OCI-LY7 (cell line): Measurements from ENCODE around the gene C2CD3. TPM values are rescaled to one million over a fixed set of nuclear protein-coding genes. Genes with fewer than 3 reads are reported as not detected.

Experiments used
- BruUV-seq: library from RNA; stranded (reverse); fragments of 400-500 nt; replicated peaks from 2 replicates; lab custom pipeline; 2021; lab: Mats Ljungman, UMichigan
- CTCF ChIA-PET: fragments of 300-600 bp; sonication (Branson Sonifier 250); formaldehyde crosslinking; loops from one replicate; lab custom pipeline; 2022; ENCODE audit warnings: antibody characterized with exemption; ENCODE audit not compliant: unreplicated experiment; lab: Charles Lee
- POLR2A ChIA-PET: fragments of 300-600 bp; sonication (Branson Sonifier 250); formaldehyde crosslinking; loops from one replicate; lab custom pipeline; 2022; ENCODE audit warnings: antibody characterized with exemption; lab: Charles Lee
- DNase-seq: peaks from one replicate; pipeline ENCODE4 v3.0.0-alpha.2; 2015; ENCODE audit warnings: low spot score
- H2AFZ ChIP-seq: fragments of 200-600 bp; sonication (generic), shearing (Covaris generic); 2 replicates; pipeline ENCODE4 v1.6.1; 2014; ENCODE audit warnings: mild to moderate bottlenecking, antibody characterized with exemption, low read length, moderate library complexity
- H3K27ac ChIP-seq: fragments of 200-600 bp; sonication (generic); 2 replicates; pipeline ENCODE4 v1.5.1; 2014; ENCODE audit warnings: mixed run types, low read depth, mild to moderate bottlenecking, moderate library complexity, low read length, inconsistent platforms; ENCODE audit not compliant: poor library complexity, severe bottlenecking
- H3K36me3 ChIP-seq: fragments of 200-600 bp; sonication (generic); 2 replicates; pipeline ENCODE4 v1.6.1; 2014; ENCODE audit warnings: mild to moderate bottlenecking, antibody characterized with exemption, low read length, moderate library complexity, mixed read lengths; ENCODE audit not compliant: insufficient read depth
- H3K4me1 ChIP-seq: fragments of 200-600 bp; sonication (generic); 2 replicates; pipeline ENCODE4 v1.5.1; 2014; ENCODE audit warnings: mild to moderate bottlenecking, low read length; ENCODE audit not compliant: insufficient read depth, poor library complexity, severe bottlenecking
- H3K4me2 ChIP-seq: fragments of 200-600 bp; sonication (generic); 2 replicates; pipeline ENCODE4 v1.6.1; 2014; ENCODE audit warnings: mild to moderate bottlenecking, low read length
- H3K4me3 ChIP-seq: fragments of 200-600 bp; sonication (generic); 2 replicates; pipeline ENCODE4 v1.5.1; 2014; ENCODE audit warnings: mild to moderate bottlenecking, low read depth, low read length; ENCODE audit not compliant: poor library complexity, severe bottlenecking
- H3K79me2 ChIP-seq: fragments of 200-600 bp; sonication (generic); 2 replicates; pipeline ENCODE4 v1.6.1; 2016; ENCODE audit warnings: low read depth, mild to moderate bottlenecking, low read length, moderate library complexity, mixed read lengths; ENCODE audit not compliant: insufficient read depth
- H3K9me2 ChIP-seq: fragments of 200-600 bp; sonication (generic); 2 replicates; pipeline ENCODE4 v1.6.1; 2016; ENCODE audit warnings: mild to moderate bottlenecking, low read length, mixed read lengths; ENCODE audit not compliant: insufficient read depth
- H3K9me3 ChIP-seq: fragments of 200-600 bp; sonication (generic); 2 replicates; pipeline ENCODE4 v1.6.1; 2014; ENCODE audit warnings: mild to moderate bottlenecking, mixed run types, low read length, mixed read lengths
- H4K20me1 ChIP-seq: fragments of 200-600 bp; sonication (generic); 2 replicates; pipeline ENCODE4 v1.6.1; 2014; ENCODE audit warnings: mild to moderate bottlenecking, antibody characterized with exemption, low read length, moderate library complexity, mixed read lengths; ENCODE audit not compliant: insufficient read depth
- CTCF ChIP-seq: fragments of 200-600 bp; sonication (generic); conservative IDR thresholded peaks from 2 replicates; pipeline ENCODE4 v1.5.1; 2014; ENCODE audit warnings: mild to moderate bottlenecking, antibody characterized with exemption, low read length, moderate library complexity, mixed read lengths
- EZH2phosphoT487 ChIP-seq: fragments of 200-600 bp; sonication (generic); IDR thresholded peaks from 2 replicates; pipeline ENCODE4 v1.6.1; 2018; ENCODE audit warnings: low read depth, borderline replicate concordance, mild to moderate bottlenecking, mixed run types, antibody characterized with exemption, low read length, moderate library complexity, mixed read lengths
- intact Hi-C: fragments of 100-400 bp; cut with micrococcal nuclease; formaldehyde crosslinking; loops from one replicate; pipeline ENCODE4 v1.10.0; 2022; ENCODE audit not compliant: unreplicated experiment
- total RNA-seq, 2 experiments: library from RNA; depleted of rRNA in 1 of 2; stranded (reverse); fragments of >200 nt in 1 of 2; shearing (Covaris generic) in 1 of 2; gene quantifications; 2 replicates each; pipeline ENCODE4 v1.2.3, GENCODE V29; 2014 to 2022

Gene C2CD3
- total RNA-seq, 2 experiments from 2014 or later = 29.2 to 32.1 TPM

- no peaks in the 10 kb centered on the region for H3K9me2 ChIP-seq
- H3K4me3 ChIP-seq = no peak overlapping the region
- peak overlapping the region; percentile 26 for H3K27ac ChIP-seq
- H2AFZ ChIP-seq = no peak overlapping the region
- no peaks in the 10 kb centered on the region for H3K9me3 ChIP-seq
- H4K20me1 ChIP-seq = 0 out of 2 replicates have a peak, but pooled peaks cover 14% of the 10 kb centered on the region
- CTCF ChIA-PET = interaction anchor here (1.0 kb wide), 1 partner anchor 14 kb away, joined by 3 read pairs; no protein-coding TSS in a partner anchor
- H3K4me1 ChIP-seq = peaks cover 49% of the 10 kb centered on the region
- BruUV-seq = TSS peak; percentile 23
- peaks cover 15% of the 10 kb centered on the region; the same call in 1 of the 2 replicates for H3K79me2 ChIP-seq
- POLR2A ChIA-PET = interaction anchor here (0.6 to 1.4 kb wide), 5 partner anchors 9 to 26 kb away, joined by 3 to 4 read pairs (median 4); no protein-coding TSS in a partner anchor
- intact Hi-C loops = no loop called here
- no peak for TF ChIP-seq EZH2phosphoT487
- no peak for TF ChIP-seq CTCF
- H3K4me2 ChIP-seq = no peak overlapping the region
- peaks cover 52% of the 10 kb centered on the region for H3K36me3 ChIP-seq
- DNase-seq = peak; percentile 30
These were observed 198.0 kb downstream of the C2CD3 start for GRCh38 chr11:73972620-73973449.

GRCh38 chr11:73972187-73972586 lies 198.6 kb downstream of the C2CD3 start:
- Histone ChIP-seq H3K4me2 (no peak overlapping the region), H3K9me2 (no peaks in the 10 kb centered on the region), H3K9me3 (no peaks in the 10 kb centered on the region), H3K4me1 (peaks cover 49% of the 10 kb centered on the region), H3K79me2 (peaks cover 9% of the 10 kb centered on the region; the same call in 1 of the 2 replicates), H2AFZ (no peak overlapping the region), H3K36me3 (peaks cover 45% of the 10 kb centered on the region), H4K20me1 (0 out of 2 replicates have a peak, but pooled peaks cover 8% of the 10 kb centered on the region), H3K27ac (peak overlapping the region; percentile 26), H3K4me3 (no peak overlapping the region)
- no TSS peak for BruUV-seq
- POLR2A ChIA-PET = interaction anchor here (1.1 to 3.3 kb wide), 5 partner anchors 8 to 25 kb away, joined by 3 to 18 read pairs (median 4); no protein-coding TSS in a partner anchor
- CTCF ChIA-PET = interaction anchor here (1.0 kb wide), 1 partner anchor 15 kb away, joined by 3 read pairs; no protein-coding TSS in a partner anchor
- peak; percentile 39 for DNase-seq
- intact Hi-C loops = no loop called here
- TF ChIP-seq CTCF (no peak), EZH2phosphoT487 (no peak)
